ENCODE data around the gene SPPL2B.

SPPL2B gene

DNA sequence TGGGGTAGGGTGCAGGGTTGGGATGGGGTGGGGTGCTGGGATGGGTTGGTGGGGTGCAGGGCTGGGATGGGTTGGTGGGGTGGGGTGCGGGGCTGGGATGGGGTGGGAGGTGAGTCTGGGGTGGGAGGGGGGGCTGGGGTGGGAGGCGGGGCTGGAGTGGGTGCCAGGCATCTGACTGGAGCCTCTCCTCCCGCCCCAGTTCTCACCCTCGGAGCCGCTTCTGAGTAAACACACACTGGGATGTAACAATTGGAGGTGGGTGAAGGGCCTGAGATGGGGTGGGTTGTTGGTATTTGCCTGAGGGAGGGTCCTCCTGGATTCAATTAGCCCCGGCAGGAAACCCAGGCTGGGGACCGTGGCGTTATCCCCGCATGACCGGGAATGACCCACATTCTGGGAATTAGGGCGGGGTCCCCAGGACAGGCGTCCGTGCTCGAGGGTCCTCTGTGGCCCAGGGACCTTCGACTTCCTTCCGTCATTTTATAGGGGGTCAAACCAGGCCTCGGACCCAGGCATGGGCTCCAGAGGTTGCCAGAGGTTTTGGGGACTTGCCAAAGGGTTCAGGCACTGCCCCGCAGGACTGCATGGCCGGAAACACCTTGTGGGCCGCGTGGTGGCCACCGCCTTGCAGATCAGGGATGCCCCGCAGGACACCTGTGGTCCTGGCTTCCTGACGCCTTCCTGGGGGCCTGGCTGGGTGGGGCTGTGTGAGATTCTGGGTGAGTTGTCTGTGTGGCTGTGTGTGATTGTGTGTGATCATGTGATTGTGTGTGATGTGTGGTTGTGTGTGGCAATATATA lies 33.0 kb downstream of the SPPL2B start:
- Histone ChIP-seq H3K9me3 (ENCODE audit: control insufficient read depth in 5 of 5, low read length in 5 of 5) (no peaks in the 10 kb centered on the region), H3K9ac (ENCODE audit: low read length in 5 of 5) (peak overlapping the region in 1 of 5 donors; percentile 2), H3K36me3 (ENCODE audit: control insufficient read depth in 5 of 5, insufficient read depth in 5 of 5, low read length in 5 of 5) (no peaks in the 10 kb centered on the region), H3K27ac (ENCODE audit: low read depth, low read length) (no peak overlapping the region), H3K4me3 (ENCODE audit: low read depth in 1 of 5, low read length in 5 of 5) (no peak overlapping the region), H3K27me3 (ENCODE audit: control insufficient read depth in 5 of 5, insufficient read depth in 4 of 5, low read length in 5 of 5) (peaks cover 17 to 36% (median 32%) of the 10 kb centered on the region in 5 donors), H3K4me1 (ENCODE audit: control insufficient read depth in 5 of 5, insufficient read depth in 5 of 5, low read length in 5 of 5) (no peaks in the 10 kb centered on the region)

DNA sequence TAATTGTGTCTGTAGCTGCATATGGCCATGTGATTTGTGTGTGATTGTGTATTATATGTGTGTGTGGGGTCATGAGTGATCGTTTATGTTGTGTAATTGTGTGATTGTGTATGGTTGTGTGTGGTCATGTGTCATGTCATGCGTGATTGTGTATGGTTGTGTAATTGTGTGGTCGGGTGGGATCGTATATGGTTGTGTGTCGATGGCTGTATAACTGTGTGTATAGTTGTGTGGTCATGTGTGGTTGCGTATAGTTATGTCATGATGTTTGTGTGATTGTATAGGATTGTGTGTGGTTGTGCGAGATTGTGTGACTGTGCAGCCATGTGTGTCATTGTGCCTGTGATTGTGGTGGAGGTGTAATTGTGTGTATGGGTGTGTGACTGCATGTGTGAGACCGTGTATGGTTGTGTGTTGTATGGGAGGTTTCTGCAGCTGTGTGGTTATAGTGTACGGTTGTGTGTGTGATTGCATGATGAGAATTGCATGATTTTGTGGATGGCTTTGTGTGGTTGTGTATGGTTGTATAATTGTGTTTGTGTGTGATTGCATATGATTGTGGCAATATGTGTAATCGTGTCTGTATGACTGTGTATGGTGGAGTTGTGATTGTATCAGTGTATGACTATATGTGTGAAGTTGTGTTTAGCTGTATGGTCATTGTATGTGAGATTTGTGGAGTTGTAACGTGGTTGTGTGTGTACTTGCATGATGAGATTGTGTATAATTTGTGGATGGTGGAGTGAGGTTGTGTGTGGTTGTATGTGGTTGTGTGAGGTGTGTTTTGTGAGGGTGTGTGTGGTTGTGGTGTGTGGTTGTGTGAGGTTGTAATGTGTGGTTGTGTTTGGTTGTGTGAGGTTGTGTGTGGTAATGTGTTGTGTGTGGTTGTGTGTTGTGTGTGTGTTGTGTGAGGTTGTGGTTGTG lies 33.8 kb downstream of the SPPL2B start:
- Histone ChIP-seq H3K4me3 (ENCODE audit: low read depth in 1 of 5, low read length in 5 of 5) (no peak overlapping the region), H3K4me1 (ENCODE audit: control insufficient read depth in 5 of 5, insufficient read depth in 5 of 5, low read length in 5 of 5) (no peaks in the 10 kb centered on the region), H3K27ac (ENCODE audit: low read depth, low read length) (no peak overlapping the region), H3K9ac (ENCODE audit: low read length in 5 of 5) (peak overlapping the region in 1 of 5 donors; percentile 2), H3K36me3 (ENCODE audit: control insufficient read depth in 5 of 5, insufficient read depth in 5 of 5, low read length in 5 of 5) (no peaks in the 10 kb centered on the region), H3K27me3 (ENCODE audit: control insufficient read depth in 5 of 5, insufficient read depth in 4 of 5, low read length in 5 of 5) (peaks cover 17 to 36% (median 32%) of the 10 kb centered on the region in 5 donors), H3K9me3 (ENCODE audit: control insufficient read depth in 5 of 5, low read length in 5 of 5) (peaks cover 0 to 3% (median 0%) of the 10 kb centered on the region in 5 donors)

DNA sequence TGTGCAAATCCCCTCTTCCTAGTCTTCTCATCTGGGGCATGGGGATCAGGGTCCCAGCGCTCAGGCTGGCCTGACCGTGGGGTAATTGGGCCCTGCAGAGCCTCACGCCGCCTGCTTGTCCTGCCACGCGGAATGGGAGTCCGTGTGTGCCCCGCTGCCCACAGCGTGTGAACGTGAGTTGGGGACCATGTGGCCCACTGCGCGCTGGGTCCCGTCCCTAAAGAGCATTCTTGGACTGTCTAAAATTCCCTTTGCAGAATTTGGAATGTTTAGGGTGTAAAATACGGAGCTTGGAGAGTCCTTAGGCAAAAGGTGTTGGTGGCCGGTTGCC lies 34.5 kb downstream of the SPPL2B start:
- Histone ChIP-seq H3K4me1 (ENCODE audit: control insufficient read depth in 5 of 5, insufficient read depth in 5 of 5, low read length in 5 of 5) (no peaks in the 10 kb centered on the region), H3K4me3 (ENCODE audit: low read depth in 1 of 5, low read length in 5 of 5) (no peak overlapping the region), H3K27ac (ENCODE audit: low read depth, low read length) (no peak overlapping the region), H3K9ac (ENCODE audit: low read length in 5 of 5) (no peak overlapping the region), H3K9me3 (ENCODE audit: control insufficient read depth in 5 of 5, low read length in 5 of 5) (peaks cover 0 to 3% (median 0%) of the 10 kb centered on the region in 5 donors), H3K36me3 (ENCODE audit: control insufficient read depth in 5 of 5, insufficient read depth in 5 of 5, low read length in 5 of 5) (no peaks in the 10 kb centered on the region), H3K27me3 (ENCODE audit: control insufficient read depth in 5 of 5, insufficient read depth in 4 of 5, low read length in 5 of 5) (peaks cover 17 to 36% (median 32%) of the 10 kb centered on the region in 5 donors)

DNA sequence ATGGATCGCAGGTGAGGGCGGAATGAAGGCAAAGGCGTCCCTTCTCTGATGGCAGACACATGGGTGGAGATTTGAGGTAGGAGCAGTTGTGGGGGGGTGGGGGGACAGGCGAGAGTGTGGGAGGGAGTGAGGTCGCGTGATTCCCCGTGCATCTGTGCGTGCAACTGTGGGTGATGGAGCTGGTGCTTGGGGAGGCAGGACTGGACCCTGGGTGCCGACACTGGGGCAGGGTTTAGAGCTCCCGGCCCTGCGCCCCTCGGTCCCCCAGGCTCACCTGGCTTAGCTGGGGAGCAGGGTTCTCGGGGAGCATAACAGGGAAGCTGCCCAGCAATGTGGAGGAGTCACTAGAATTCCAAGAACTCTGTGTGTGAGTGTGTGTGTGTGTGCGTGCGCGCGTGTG lies 34.9 kb downstream of the SPPL2B start:
- H3K27ac ChIP-seq (ENCODE audit: low read depth, low read length) = no peak overlapping the region

DNA sequence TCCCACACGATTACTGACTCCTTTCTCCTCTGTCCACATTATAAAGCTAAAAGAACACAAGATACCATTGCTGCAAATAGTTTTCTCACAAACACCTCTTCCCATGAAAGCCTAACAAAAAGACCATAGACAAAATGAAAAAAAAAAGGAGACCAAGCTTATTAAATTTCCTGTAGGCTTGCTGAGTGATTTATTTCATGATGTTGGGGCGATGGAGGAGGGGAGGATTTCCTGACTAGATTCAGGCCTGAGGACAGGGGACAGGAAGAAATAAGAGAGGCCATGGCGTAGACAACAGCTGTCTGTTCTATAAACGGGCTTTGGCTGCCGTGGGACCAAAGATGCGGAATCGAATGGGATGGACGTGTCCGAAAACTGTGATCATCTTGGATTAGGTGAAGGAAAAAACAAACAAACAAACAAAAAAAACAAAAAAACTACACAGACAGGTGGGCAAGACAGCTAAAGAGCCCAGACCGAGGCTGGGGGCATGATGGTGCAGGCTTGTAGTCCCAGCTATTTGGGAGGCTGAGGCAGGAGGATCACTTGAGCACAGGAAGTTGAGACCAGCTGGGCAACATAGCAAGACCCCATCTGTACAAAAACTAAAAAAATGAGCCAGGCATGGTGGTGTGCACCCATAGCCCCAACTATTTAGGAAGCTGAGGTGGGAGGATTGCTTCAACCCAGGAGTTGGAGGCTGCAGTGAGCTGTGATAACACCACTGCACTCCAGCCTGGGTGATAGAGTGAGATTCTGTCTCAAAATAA lies 36.9 kb downstream of the SPPL2B start:
- Histone ChIP-seq H3K9ac (ENCODE audit: low read length in 5 of 5) (no peak overlapping the region), H3K9me3 (ENCODE audit: control insufficient read depth in 5 of 5, low read length in 5 of 5) (peaks cover 0 to 8% (median 0%) of the 10 kb centered on the region in 5 donors), H3K4me1 (ENCODE audit: control insufficient read depth in 5 of 5, insufficient read depth in 5 of 5, low read length in 5 of 5) (no peaks in the 10 kb centered on the region), H3K4me3 (ENCODE audit: low read depth in 1 of 5, low read length in 5 of 5) (no peak overlapping the region), H3K27ac (ENCODE audit: low read depth, low read length) (no peak overlapping the region), H3K27me3 (ENCODE audit: control insufficient read depth in 5 of 5, insufficient read depth in 4 of 5, low read length in 5 of 5) (peaks cover 17 to 36% (median 29%) of the 10 kb centered on the region in 5 donors), H3K36me3 (ENCODE audit: control insufficient read depth in 5 of 5, insufficient read depth in 5 of 5, low read length in 5 of 5) (no peaks in the 10 kb centered on the region)

More for the DNA sequence above, 34.9 kb downstream of the SPPL2B start:
- no peaks in the 10 kb centered on the region for H3K36me3 ChIP-seq (ENCODE audit: control insufficient read depth in 5 of 5, insufficient read depth in 5 of 5, low read length in 5 of 5)
- no peak overlapping the region for H3K4me3 ChIP-seq (ENCODE audit: low read depth in 1 of 5, low read length in 5 of 5)
- no peaks in the 10 kb centered on the region for H3K4me1 ChIP-seq (ENCODE audit: control insufficient read depth in 5 of 5, insufficient read depth in 5 of 5, low read length in 5 of 5)
- no peak overlapping the region for H3K9ac ChIP-seq (ENCODE audit: low read length in 5 of 5)
- peaks cover 0 to 3% (median 0%) of the 10 kb centered on the region in 5 donors for H3K9me3 ChIP-seq (ENCODE audit: control insufficient read depth in 5 of 5, low read length in 5 of 5)
- H3K27me3 ChIP-seq (ENCODE audit: control insufficient read depth in 5 of 5, insufficient read depth in 4 of 5, low read length in 5 of 5) = peaks cover 17 to 36% (median 32%) of the 10 kb centered on the region in 5 donors

DNA sequence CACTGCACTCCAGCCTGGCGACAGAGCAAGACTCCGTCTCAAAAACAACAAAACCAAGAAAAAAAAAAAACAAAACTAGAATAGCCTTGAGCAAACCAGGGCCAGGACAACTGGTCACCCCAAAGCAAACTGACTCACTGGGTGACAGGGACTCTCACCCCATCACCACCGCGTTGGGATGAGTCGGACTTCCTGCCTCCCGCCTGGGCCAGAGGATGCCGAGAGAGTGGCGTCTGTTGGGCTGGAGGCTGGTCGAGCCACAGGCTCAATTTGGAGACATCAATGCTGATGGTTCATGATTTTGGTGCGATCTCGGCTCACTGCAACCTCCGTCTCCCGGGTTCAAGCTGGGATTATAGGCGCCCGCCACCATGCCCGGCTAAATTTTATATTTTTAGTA lies 43.2 kb downstream of the SPPL2B start:
- no peak overlapping the region for H3K9ac ChIP-seq (ENCODE audit: low read length in 5 of 5)
- peaks cover 0 to 11% (median 0%) of the 10 kb centered on the region in 5 donors for H3K27me3 ChIP-seq (ENCODE audit: control insufficient read depth in 5 of 5, insufficient read depth in 4 of 5, low read length in 5 of 5)
- no peaks in the 10 kb centered on the region for H3K36me3 ChIP-seq (ENCODE audit: control insufficient read depth in 5 of 5, insufficient read depth in 5 of 5, low read length in 5 of 5)
- H3K4me1 ChIP-seq (ENCODE audit: control insufficient read depth in 5 of 5, insufficient read depth in 5 of 5, low read length in 5 of 5) = peaks cover 0 to 5% (median 0%) of the 10 kb centered on the region in 5 donors
- H3K9me3 ChIP-seq (ENCODE audit: control insufficient read depth in 5 of 5, low read length in 5 of 5) = peaks cover 0 to 8% (median 0%) of the 10 kb centered on the region in 5 donors
- no peak overlapping the region for H3K4me3 ChIP-seq (ENCODE audit: low read depth in 1 of 5, low read length in 5 of 5)
- no peak overlapping the region for H3K27ac ChIP-seq (ENCODE audit: low read depth, low read length)

DNA sequence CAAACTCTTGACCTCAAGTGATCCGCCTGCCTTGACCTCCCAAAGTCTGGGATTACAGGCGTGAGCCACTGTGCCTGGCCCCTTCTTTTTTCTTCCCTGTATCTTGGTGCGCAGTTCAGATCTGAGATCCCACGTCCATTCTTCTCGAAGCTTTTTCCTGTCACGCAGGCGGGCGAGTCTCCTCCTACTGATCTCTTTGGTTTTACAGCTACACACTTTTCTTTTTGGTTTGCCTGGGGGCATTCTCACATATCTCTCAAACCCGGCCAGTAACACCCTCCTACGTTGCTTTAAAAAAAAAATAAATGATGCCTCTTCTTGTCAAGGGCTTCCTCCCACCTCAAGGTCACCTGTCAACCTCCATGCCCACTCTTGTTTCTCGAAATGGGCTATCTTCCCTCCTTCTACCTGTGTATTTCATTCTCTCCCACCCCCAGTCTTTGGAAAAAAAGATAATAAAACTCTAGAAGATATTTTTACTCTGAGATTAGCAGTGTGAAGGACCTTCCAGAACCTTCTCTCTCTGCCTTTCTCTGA lies 43.7 kb downstream of the SPPL2B start:
- no peak overlapping the region for H3K9ac ChIP-seq (ENCODE audit: low read length in 5 of 5)
- peaks cover 0 to 6% (median 0%) of the 10 kb centered on the region in 5 donors for H3K9me3 ChIP-seq (ENCODE audit: control insufficient read depth in 5 of 5, low read length in 5 of 5)
- no peak overlapping the region for H3K4me3 ChIP-seq (ENCODE audit: low read depth in 1 of 5, low read length in 5 of 5)
- H3K4me1 ChIP-seq (ENCODE audit: control insufficient read depth in 5 of 5, insufficient read depth in 5 of 5, low read length in 5 of 5) = peaks cover 0 to 7% (median 0%) of the 10 kb centered on the region in 5 donors
- no peaks in the 10 kb centered on the region for H3K36me3 ChIP-seq (ENCODE audit: control insufficient read depth in 5 of 5, insufficient read depth in 5 of 5, low read length in 5 of 5)
- H3K27ac ChIP-seq (ENCODE audit: low read depth, low read length) = no peak overlapping the region
- peaks cover 0 to 11% (median 0%) of the 10 kb centered on the region in 5 donors for H3K27me3 ChIP-seq (ENCODE audit: control insufficient read depth in 5 of 5, insufficient read depth in 4 of 5, low read length in 5 of 5)

DNA sequence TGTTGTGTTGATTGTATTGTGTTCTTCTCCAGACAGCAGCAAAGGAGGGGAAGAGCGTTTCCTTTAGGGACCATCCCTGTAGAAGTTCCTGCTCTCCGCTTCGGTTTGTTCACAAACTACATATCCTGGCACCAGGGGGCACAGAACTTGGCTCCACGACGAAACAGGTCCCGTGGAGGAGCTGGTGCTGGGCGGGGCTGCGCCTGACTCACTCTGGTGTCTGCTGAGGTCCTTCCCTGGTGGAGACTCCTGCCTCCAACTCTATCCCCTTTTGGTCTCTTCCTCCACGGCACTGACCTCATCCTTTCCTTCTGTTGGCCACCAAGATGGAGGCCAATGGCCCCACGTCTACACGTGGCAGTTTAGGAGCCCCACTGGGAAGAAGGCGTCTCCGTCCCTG lies 46.3 kb downstream of the SPPL2B start:
- H3K36me3 ChIP-seq (ENCODE audit: control insufficient read depth in 5 of 5, insufficient read depth in 5 of 5, low read length in 5 of 5) = no peaks in the 10 kb centered on the region
- H3K9me3 ChIP-seq (ENCODE audit: control insufficient read depth in 5 of 5, low read length in 5 of 5) = peaks cover 0 to 3% (median 0%) of the 10 kb centered on the region in 5 donors
- no peak overlapping the region for H3K27ac ChIP-seq (ENCODE audit: low read depth, low read length)
- peaks cover 0 to 11% (median 0%) of the 10 kb centered on the region in 5 donors for H3K27me3 ChIP-seq (ENCODE audit: control insufficient read depth in 5 of 5, insufficient read depth in 4 of 5, low read length in 5 of 5)
- H3K4me1 ChIP-seq (ENCODE audit: control insufficient read depth in 5 of 5, insufficient read depth in 5 of 5, low read length in 5 of 5) = peaks cover 0 to 7% (median 0%) of the 10 kb centered on the region in 5 donors
- no peak overlapping the region for H3K4me3 ChIP-seq (ENCODE audit: low read depth in 1 of 5, low read length in 5 of 5)
- no peak overlapping the region for H3K9ac ChIP-seq (ENCODE audit: low read length in 5 of 5)

DNA sequence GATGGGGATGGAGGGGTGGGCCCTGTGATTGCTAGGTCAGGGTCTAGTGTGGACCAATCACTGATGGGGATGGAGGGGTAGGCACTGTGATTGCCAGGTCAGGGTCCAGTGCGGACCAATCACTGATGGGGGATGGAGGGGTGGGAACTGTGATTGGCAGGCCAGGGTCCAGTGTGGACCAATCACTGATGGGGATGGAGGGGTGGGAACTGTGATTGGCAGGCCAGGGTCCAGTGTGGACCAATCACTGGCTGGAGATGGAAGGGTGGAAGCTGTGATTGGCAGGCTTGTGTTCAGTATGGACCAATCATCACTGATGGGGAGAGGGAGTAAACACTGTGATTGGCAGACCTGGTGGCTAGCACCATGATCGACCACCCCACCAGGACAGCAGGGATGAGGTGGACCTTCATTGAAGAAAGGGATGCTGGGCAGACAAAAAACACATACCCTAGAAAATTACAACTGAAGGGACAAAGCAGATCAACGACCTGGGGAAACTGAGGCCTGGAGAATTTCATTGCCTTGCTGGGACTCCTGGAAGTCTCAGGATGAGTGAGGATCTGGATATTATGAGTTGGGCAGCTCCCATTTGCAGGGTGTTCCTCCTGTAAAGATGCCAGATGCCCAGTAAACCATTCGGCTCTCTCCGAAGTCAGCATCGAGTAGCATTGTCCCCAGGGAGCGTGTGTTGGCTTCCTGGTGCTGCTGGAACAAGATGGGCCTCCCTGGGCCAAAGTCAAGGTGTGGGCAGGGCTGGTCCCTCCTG lies 47.1 kb downstream of the SPPL2B start:
- H3K9ac ChIP-seq (ENCODE audit: low read length in 5 of 5) = no peak overlapping the region
- H3K27ac ChIP-seq (ENCODE audit: low read depth, low read length) = no peak overlapping the region
- peaks cover 0 to 11% (median 0%) of the 10 kb centered on the region in 5 donors for H3K27me3 ChIP-seq (ENCODE audit: control insufficient read depth in 5 of 5, insufficient read depth in 4 of 5, low read length in 5 of 5)
- peaks cover 0 to 7% (median 0%) of the 10 kb centered on the region in 5 donors for H3K4me1 ChIP-seq (ENCODE audit: control insufficient read depth in 5 of 5, insufficient read depth in 5 of 5, low read length in 5 of 5)
- no peaks in the 10 kb centered on the region for H3K36me3 ChIP-seq (ENCODE audit: control insufficient read depth in 5 of 5, insufficient read depth in 5 of 5, low read length in 5 of 5)
- H3K4me3 ChIP-seq (ENCODE audit: low read depth in 1 of 5, low read length in 5 of 5) = no peak overlapping the region
- H3K9me3 ChIP-seq (ENCODE audit: control insufficient read depth in 5 of 5, low read length in 5 of 5) = peaks cover 0 to 1% (median 1%) of the 10 kb centered on the region in 5 donors

All from subcutaneous abdominal adipose tissue (tissue), 5 donors.